Measurements from ENCODE around the gene PCDH18.
"Not testable (repeated sequence)": the region's sequence is repeated elsewhere in the genome, so short reads cannot be mapped to it uniquely, and the experiment has no call there.

PCDH18 gene

DNA sequence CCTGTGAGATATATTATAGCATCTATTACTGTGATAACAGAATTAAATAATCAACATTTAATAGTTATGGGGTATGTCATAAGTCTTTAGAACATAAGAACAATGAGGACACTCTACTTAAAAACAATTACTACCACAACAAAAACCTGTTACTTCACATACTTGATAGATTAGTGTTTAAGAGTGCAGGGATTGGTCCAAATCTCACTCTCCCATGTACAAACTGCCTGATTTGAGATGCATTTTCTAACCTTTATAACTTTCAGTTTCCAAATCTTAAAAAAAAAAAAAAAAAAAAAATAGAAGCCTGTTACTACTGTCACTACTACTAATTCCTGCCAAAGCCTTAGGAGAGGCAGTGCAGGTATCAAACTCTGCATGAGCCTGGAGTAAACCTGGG, 5.6 kb downstream of the PCDH18 start:
- no peak for DNase-seq

DNA sequence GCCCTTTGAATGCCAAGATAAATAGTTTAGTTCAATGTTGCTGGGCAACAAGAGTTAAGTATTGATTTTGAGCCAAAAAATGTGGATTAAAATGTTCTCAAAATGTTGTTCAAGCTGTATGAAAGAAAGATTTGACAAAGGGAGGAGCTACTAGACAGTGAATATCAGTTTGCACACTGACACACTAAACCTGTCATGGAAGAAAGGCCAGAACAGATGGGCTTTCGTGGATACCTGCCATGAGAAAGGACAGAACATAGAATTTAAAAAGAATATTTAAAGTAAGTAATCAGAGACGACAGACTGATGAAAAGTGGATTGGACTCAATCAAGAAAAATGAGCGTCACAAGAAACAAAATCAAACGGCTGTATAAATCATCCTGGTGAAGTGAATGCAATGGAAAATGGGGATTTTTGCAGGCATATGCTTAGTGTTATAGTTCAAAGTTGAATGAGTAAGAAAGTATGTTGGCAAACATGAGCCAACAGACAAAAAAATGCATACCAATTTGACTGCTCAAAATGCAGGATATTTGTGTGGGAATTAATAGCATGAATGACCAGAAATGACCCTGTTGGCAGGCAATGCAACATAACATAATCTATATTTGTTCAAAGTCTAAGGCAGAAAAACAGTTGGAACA, 7.4 kb downstream of the PCDH18 start:
- no peak for DNase-seq

- DNase-seq, result no peak
These were observed 9.0 kb downstream of the PCDH18 start for GRCh38 chr4:137523329-137523728.

- DNase-seq, result no peak
These were observed 11.2 kb downstream of the PCDH18 start for GRCh38 chr4:137521053-137521452.

DNA sequence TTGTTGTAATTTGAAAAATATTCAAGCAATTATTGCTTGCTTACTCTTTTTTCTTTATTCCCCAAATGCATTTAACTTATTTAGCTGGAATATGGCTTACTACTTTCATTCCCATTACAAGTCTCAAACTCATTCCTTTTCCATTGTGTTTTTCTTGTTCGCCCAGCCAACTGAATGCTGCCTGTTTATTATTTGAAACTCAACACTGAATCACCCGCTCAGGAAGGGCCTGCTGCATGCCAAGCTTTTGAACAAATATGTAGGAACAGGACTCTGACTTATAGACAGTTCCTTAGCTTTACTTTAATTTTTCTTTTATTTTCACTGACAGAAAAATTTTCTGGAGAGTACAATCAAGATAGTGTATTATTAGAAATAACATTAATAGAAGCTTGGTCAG, 12.9 kb downstream of the PCDH18 start:
- DNase-seq, result no peak

DNA sequence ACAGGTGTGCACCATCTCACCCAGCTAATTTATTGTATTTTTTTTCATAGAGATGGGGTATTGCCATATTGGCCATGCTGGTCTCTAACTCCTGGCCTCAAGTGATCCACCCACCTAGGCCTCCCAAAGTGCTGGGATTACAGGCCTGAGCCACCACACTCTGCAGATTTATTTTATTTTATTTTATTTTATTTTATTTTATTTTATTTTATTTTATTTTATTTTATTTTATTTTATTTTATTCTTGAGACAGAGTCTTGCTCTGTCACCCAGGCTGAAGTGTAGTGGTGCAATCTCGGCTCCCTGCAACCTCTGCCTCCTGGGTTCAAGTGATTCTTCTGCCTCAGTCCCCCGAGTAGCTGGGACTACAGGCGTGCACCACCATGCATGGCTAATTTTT, 15.0 kb downstream of the PCDH18 start:
- DNase-seq, result not testable (repeated sequence)

DNA sequence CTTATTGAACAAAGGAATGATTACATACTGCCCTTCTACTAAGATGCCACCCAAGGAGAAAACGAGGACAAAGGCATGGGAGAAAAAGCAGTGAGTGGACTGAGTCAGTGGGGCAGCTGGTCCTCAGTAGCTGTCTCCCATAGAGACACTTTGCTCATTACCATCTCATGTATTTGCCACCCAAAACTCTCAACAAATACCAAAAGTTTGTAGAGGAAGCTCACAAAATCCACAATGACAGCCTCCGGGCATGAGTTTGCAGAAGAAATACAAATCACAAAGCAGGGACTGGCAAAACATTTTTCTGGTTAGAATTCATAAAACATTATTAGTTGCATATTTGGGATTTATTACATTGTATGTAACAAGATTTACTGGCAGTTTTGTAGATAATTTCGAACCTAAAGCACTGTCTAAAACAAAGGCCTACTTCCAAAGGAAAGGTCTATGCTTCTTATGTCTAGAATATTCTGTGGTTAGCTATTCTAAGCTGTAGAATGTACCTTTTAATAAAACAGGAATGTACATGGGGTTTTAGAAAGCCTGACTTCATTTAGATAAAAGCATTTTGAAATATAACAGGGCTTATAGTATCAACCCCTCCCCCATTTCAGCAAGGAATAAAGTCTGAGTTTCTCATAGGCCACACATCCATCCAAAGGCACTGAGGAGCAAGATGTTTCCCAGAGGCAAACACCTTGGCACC, 17.7 kb downstream of the PCDH18 start:
- DNase-seq, result no peak

- no peak for DNase-seq
These were observed 21.6 kb downstream of the PCDH18 start for GRCh38 chr4:137510557-137511265.

DNA sequence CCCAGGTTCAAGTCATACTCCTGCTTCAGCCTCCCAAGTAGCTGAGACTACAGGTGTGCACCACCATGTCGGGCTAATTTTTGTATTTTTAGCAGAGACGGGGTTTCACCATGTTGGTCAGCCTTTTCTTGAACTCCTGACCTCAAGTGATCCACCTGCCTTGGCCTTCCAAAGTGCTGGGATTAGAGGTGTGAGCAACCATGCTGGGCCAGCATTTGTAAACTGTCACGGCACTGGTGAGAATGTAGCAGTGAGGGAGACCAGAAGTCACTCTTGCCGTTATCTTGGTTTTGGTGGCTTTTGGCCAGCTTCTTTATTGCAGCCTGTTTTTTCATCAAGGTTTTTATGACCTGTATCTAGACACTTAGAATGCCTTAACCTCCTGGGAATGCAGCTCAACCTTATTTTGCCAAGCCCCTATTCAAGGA, 22.4 kb downstream of the PCDH18 start:
- no peak for DNase-seq

DNA sequence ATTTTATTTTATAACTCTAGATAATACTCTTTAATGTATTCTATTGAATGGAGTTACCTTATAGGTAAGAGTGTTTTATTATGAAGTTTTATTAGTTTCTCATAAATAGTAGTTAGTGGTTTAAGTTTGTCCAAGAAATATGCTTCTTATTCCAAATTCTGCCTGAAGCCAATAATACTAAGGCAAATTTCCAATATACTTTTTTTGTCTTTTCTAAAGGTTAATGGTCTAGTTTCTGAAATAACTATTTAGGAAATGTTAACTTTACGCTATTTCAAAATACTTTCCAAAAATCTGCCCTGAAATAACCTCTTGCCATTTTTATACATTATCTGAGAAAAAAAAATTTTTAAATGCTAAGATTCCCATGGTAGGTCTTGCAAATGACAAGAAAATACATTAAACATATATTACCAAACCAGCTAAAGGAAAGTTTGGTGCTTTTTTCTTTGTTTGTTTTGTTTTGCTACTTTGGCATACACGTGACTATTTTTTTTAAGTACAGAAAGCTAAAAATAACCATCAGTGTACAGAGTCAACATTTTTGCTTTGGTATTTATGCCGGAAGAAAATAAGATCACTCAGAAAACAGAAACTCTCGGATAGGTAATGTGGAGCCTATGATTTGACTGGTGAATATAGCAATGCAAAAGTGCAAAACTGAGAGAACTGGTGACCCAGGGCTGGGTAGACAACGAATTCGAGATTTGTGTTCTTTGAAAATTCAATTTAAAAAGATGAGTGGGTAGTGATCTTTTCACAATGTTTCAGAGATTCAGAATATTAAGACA, 29.8 kb downstream of the PCDH18 start:
- no peak for DNase-seq

DNA sequence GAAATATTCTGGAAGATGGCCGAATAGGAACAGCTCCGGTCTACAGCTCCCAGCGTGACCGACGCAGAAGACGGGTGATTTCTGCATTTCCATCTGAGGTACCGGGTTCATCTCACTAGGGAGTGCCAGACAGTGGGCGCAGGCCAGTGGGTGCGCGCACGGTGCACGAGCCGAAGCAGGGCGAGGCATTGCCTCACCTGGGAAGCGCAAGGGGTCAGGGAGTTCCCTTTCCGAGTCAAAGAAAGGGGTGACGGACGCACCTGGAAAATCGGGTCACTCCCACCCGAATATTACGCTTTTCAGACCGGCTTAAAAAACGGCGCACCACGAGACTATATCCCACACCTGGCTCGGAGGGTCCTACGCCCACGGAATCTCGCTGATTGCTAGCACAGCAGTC, 36.0 kb downstream of the PCDH18 start:
- not testable (repeated sequence) for DNase-seq

GRCh38 chr4:137495578-137495977, 36.7 kb downstream of the PCDH18 start:
- no peak for DNase-seq

DNA sequence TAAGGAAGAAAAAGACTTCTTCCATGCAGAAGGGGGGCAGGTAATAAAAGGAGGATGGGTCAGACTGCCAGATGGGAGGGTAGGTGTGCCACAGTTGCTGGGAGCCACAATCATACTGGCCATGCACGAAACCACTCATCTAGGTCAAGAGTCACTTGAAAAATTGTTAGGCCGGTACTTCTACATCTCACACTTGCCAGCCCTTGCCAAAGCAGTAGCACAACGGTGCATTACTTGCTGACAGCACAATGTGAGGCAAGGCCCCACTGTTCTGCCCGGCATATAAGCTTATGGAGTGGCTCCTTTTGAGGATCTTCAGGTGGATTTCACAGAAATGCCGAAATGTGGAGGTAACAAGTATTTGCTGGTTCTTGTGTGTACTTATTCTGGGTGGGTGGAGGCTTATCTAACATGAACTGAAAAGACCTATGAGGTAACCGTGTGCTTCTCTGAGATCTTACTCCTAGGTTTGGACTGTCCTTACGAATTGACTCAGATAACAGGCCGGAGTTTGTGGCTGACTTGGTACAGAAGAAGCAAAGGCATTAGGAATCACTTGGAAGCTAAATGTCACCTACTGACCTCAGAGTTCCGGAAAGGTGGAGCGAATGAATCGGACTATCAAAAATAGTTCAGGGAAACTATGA, 48.9 kb downstream of the PCDH18 start:
- DNase-seq, result not testable (repeated sequence)

DNA sequence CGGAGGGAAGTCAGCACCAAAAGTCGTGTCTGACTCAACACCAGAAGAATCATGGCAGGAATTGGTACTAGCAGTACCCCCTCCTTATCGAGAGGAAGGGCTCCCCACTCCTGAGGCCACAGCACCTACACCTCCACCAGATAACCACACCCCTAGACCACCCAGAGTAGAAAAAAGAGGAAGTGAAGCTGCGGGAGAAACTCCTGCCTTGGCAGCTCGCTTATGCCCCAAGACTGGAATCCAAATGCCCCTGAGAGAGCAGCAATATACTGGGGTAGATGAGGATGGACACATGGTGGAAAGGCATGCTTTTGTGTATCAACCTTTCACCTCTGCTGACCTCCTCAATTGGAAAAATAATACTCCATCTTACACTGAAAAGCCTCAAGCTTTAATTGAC, 52.6 kb downstream of the PCDH18 start:
- not testable (repeated sequence) for DNase-seq

GRCh38 chr4:137476345-137476744, 55.9 kb downstream of the PCDH18 start:
- DNase-seq, result no peak

GRCh38 chr4:137474711-137475301, 57.5 kb downstream of the PCDH18 start:
- no peak for DNase-seq

DNA sequence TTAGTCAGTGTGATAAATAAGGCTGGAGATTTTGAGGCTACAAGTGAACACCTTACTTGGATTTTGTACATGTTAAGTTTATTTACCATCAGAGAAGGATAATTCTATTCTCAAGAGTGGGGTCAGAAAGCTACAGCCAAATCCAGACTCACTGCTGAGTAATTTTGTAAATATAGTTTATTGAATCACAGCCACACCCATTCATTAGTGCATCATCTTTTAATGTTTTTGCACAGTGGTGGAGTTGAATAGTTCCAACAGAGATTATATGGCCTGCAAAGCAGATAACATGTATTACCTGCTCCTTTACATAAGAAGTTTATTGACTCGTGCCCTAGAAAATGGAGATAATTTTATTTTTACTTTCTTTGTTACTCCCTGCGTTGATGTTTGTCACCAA, 60.4 kb downstream of the PCDH18 start:
- no peak for DNase-seq

- no peak for DNase-seq
These were observed 60.8 kb downstream of the PCDH18 start for GRCh38 chr4:137471461-137471860.

GRCh38 chr4:137470806-137471205, 61.5 kb downstream of the PCDH18 start:
- no peak for DNase-seq
